Endometrial microvascular endothelial cells (primary cell): ENCODE results near the gene STAG2. TPM values are rescaled to one million over a fixed set of nuclear protein-coding genes. Genes with fewer than 3 reads are reported as not detected.
"Not testable (repeated sequence)": the region's sequence is repeated elsewhere in the genome, so short reads cannot be mapped to it uniquely, and the experiment has no call there.

Source experiments
- in situ Hi-C: cut with HindIII; loops from 2 replicates; pipeline ENCODE4 v1.10.0; 2017; ENCODE audit warnings: low sequenced_read_pairs, low pct_unique_long_range_greater_than_20kb; ENCODE audit errors: inconsistent ontology term
- total RNA-seq: library from RNA; depleted of rRNA; stranded (reverse); fragments of >200 nt; gene quantifications from one replicate; pipeline ENCODE4 v1.2.3, GENCODE V29; 2015; ENCODE audit errors: inconsistent ontology term

STAG2 gene
- 43.3 TPM for total RNA-seq

- in situ Hi-C loops = no loop called here
These were observed at the start of gene STAG2 for GRCh38 chrX:123961268-123962005. Gene STAG2, plus strand, starts transcription at chrX:123961706. Its CDS starts 60,922 bp downstream, at chrX:124022628.

- in situ Hi-C loops = no loop called here
These were observed 44.4 kb upstream of the STAG2 start for GRCh38 chrX:123917069-123917468.

GRCh38 chrX:123918106-123918721 is 43.3 kb upstream of the STAG2 start:
- in situ Hi-C loops = no loop called here

GRCh38 chrX:123920105-123920785 is 41.3 kb upstream of the STAG2 start:
- in situ Hi-C loops = no loop called here

GRCh38 chrX:123923211-123923610 is 38.3 kb upstream of the STAG2 start:
- in situ Hi-C loops = no loop called here

GRCh38 chrX:123924186-123924585 is 37.3 kb upstream of the STAG2 start:
- in situ Hi-C loops = no loop called here

GRCh38 chrX:123927845-123928244 is 33.7 kb upstream of the STAG2 start:
- in situ Hi-C loops = no loop called here

- in situ Hi-C loops = not testable (repeated sequence)
These were observed 29.5 kb upstream of the STAG2 start for GRCh38 chrX:123932055-123932454.

- in situ Hi-C loops = no loop called here
These were observed 18.4 kb upstream of the STAG2 start for GRCh38 chrX:123943074-123943473.

GRCh38 chrX:123943488-123943887 is 18.0 kb upstream of the STAG2 start:
- in situ Hi-C loops = no loop called here

GRCh38 chrX:123949846-123950245 is 11.7 kb upstream of the STAG2 start:
- in situ Hi-C loops = no loop called here

- in situ Hi-C loops = no loop called here
These were observed 2.0 kb upstream of the STAG2 start for GRCh38 chrX:123959281-123960063.

- in situ Hi-C loops = no loop called here
These were observed 594 bp upstream of the STAG2 start for GRCh38 chrX:123960956-123961267.

- in situ Hi-C loops = no loop called here
These were observed 531 bp downstream of the STAG2 start for GRCh38 chrX:123962006-123962467.

- in situ Hi-C loops = no loop called here
These were observed 1.4 kb downstream of the STAG2 start for GRCh38 chrX:123962794-123963373.

GRCh38 chrX:123964156-123964834 is 2.8 kb downstream of the STAG2 start:
- in situ Hi-C loops = no loop called here

GRCh38 chrX:123965712-123966111 is 4.2 kb downstream of the STAG2 start:
- in situ Hi-C loops = no loop called here

GRCh38 chrX:123967497-123967896 is 6.0 kb downstream of the STAG2 start:
- in situ Hi-C loops = no loop called here
